OCI-LY7 (cell line): ENCODE measurements around the gene EPB41. TPM values are rescaled to one million over a fixed set of nuclear protein-coding genes. Genes with fewer than 3 reads are reported as not detected.

Experiments used
- BruUV-seq: library from RNA; stranded (reverse); fragments of 400-500 nt; replicated peaks from 2 replicates; lab custom pipeline; 2021; lab: Mats Ljungman, UMichigan
- CTCF ChIA-PET: fragments of 300-600 bp; sonication (Branson Sonifier 250); formaldehyde crosslinking; loops from one replicate; lab custom pipeline; 2022; ENCODE audit warnings: antibody characterized with exemption; ENCODE audit not compliant: unreplicated experiment; lab: Charles Lee
- POLR2A ChIA-PET: fragments of 300-600 bp; sonication (Branson Sonifier 250); formaldehyde crosslinking; loops from one replicate; lab custom pipeline; 2022; ENCODE audit warnings: antibody characterized with exemption; lab: Charles Lee
- DNase-seq: peaks from one replicate; pipeline ENCODE4 v3.0.0-alpha.2; 2015; ENCODE audit warnings: low spot score
- H2AFZ ChIP-seq: fragments of 200-600 bp; sonication (generic), shearing (Covaris generic); 2 replicates; pipeline ENCODE4 v1.6.1; 2014; ENCODE audit warnings: mild to moderate bottlenecking, antibody characterized with exemption, low read length, moderate library complexity
- H3K27ac ChIP-seq: fragments of 200-600 bp; sonication (generic); 2 replicates; pipeline ENCODE4 v1.5.1; 2014; ENCODE audit warnings: mixed run types, low read depth, mild to moderate bottlenecking, moderate library complexity, low read length, inconsistent platforms; ENCODE audit not compliant: poor library complexity, severe bottlenecking
- H3K36me3 ChIP-seq: fragments of 200-600 bp; sonication (generic); 2 replicates; pipeline ENCODE4 v1.6.1; 2014; ENCODE audit warnings: mild to moderate bottlenecking, antibody characterized with exemption, low read length, moderate library complexity, mixed read lengths; ENCODE audit not compliant: insufficient read depth
- H3K4me1 ChIP-seq: fragments of 200-600 bp; sonication (generic); 2 replicates; pipeline ENCODE4 v1.5.1; 2014; ENCODE audit warnings: mild to moderate bottlenecking, low read length; ENCODE audit not compliant: insufficient read depth, poor library complexity, severe bottlenecking
- H3K4me2 ChIP-seq: fragments of 200-600 bp; sonication (generic); 2 replicates; pipeline ENCODE4 v1.6.1; 2014; ENCODE audit warnings: mild to moderate bottlenecking, low read length
- H3K4me3 ChIP-seq: fragments of 200-600 bp; sonication (generic); 2 replicates; pipeline ENCODE4 v1.5.1; 2014; ENCODE audit warnings: mild to moderate bottlenecking, low read depth, low read length; ENCODE audit not compliant: poor library complexity, severe bottlenecking
- H3K79me2 ChIP-seq: fragments of 200-600 bp; sonication (generic); 2 replicates; pipeline ENCODE4 v1.6.1; 2016; ENCODE audit warnings: low read depth, mild to moderate bottlenecking, low read length, moderate library complexity, mixed read lengths; ENCODE audit not compliant: insufficient read depth
- H3K9me2 ChIP-seq: fragments of 200-600 bp; sonication (generic); 2 replicates; pipeline ENCODE4 v1.6.1; 2016; ENCODE audit warnings: mild to moderate bottlenecking, low read length, mixed read lengths; ENCODE audit not compliant: insufficient read depth
- H3K9me3 ChIP-seq: fragments of 200-600 bp; sonication (generic); 2 replicates; pipeline ENCODE4 v1.6.1; 2014; ENCODE audit warnings: mild to moderate bottlenecking, mixed run types, low read length, mixed read lengths
- H4K20me1 ChIP-seq: fragments of 200-600 bp; sonication (generic); 2 replicates; pipeline ENCODE4 v1.6.1; 2014; ENCODE audit warnings: mild to moderate bottlenecking, antibody characterized with exemption, low read length, moderate library complexity, mixed read lengths; ENCODE audit not compliant: insufficient read depth
- CTCF ChIP-seq: fragments of 200-600 bp; sonication (generic); conservative IDR thresholded peaks from 2 replicates; pipeline ENCODE4 v1.5.1; 2014; ENCODE audit warnings: mild to moderate bottlenecking, antibody characterized with exemption, low read length, moderate library complexity, mixed read lengths
- EZH2phosphoT487 ChIP-seq: fragments of 200-600 bp; sonication (generic); IDR thresholded peaks from 2 replicates; pipeline ENCODE4 v1.6.1; 2018; ENCODE audit warnings: low read depth, borderline replicate concordance, mild to moderate bottlenecking, mixed run types, antibody characterized with exemption, low read length, moderate library complexity, mixed read lengths
- intact Hi-C: fragments of 100-400 bp; cut with micrococcal nuclease; formaldehyde crosslinking; loops from one replicate; pipeline ENCODE4 v1.10.0; 2022; ENCODE audit not compliant: unreplicated experiment
- total RNA-seq, 2 experiments: library from RNA; depleted of rRNA in 1 of 2; stranded (reverse); fragments of >200 nt in 1 of 2; shearing (Covaris generic) in 1 of 2; gene quantifications; 2 replicates each; pipeline ENCODE4 v1.2.3, GENCODE V29; 2014 to 2022

Gene EPB41
- total RNA-seq, 2 experiments from 2014 or later = 102 to 103 TPM

GRCh38 chr1:28865997-28866650 lies 48.2 kb upstream of the EPB41 start:
- no peaks in the 10 kb centered on the region for H3K79me2 ChIP-seq
- no peaks in the 10 kb centered on the region for H3K4me1 ChIP-seq
- intact Hi-C loops = no loop called here
- no peaks in the 10 kb centered on the region for H3K9me2 ChIP-seq
- H3K27ac ChIP-seq = no peak overlapping the region
- no peak for TF ChIP-seq CTCF
- TF ChIP-seq EZH2phosphoT487 = no peak
- H3K4me3 ChIP-seq = no peak overlapping the region
- ChIA-PET POLR2A (interaction anchor here (0.6 to 1.1 kb wide), 3 partner anchors 33 to 390 kb away, joined by 3 to 4 read pairs (median 3); no protein-coding TSS in a partner anchor), CTCF (no interaction called here)
- no peaks in the 10 kb centered on the region for H3K36me3 ChIP-seq
- no peak for DNase-seq
- H3K4me2 ChIP-seq = no peak overlapping the region
- H3K9me3 ChIP-seq = no peaks in the 10 kb centered on the region
- H4K20me1 ChIP-seq = no peaks in the 10 kb centered on the region
- BruUV-seq = no TSS peak
- H2AFZ ChIP-seq = no peak overlapping the region

GRCh38 chr1:28867850-28868249 lies 46.5 kb upstream of the EPB41 start:
- Histone ChIP-seq H4K20me1 (no peaks in the 10 kb centered on the region), H3K79me2 (no peaks in the 10 kb centered on the region), H2AFZ (no peak overlapping the region), H3K4me3 (no peak overlapping the region), H3K4me2 (no peak overlapping the region), H3K4me1 (no peaks in the 10 kb centered on the region), H3K27ac (no peak overlapping the region), H3K9me3 (no peaks in the 10 kb centered on the region), H3K36me3 (no peaks in the 10 kb centered on the region), H3K9me2 (no peaks in the 10 kb centered on the region)
- DNase-seq = no peak
- TF ChIP-seq EZH2phosphoT487 (no peak), CTCF (no peak)
- POLR2A ChIA-PET = no interaction called here
- intact Hi-C loops = no loop called here
- no TSS peak for BruUV-seq
- CTCF ChIA-PET = no interaction called here

GRCh38 chr1:28869952-28870351 lies 44.4 kb upstream of the EPB41 start:
- no TSS peak for BruUV-seq
- Histone ChIP-seq H2AFZ (no peak overlapping the region), H3K27ac (no peak overlapping the region), H3K4me2 (no peak overlapping the region), H3K79me2 (no peaks in the 10 kb centered on the region), H3K9me3 (no peaks in the 10 kb centered on the region), H3K36me3 (no peaks in the 10 kb centered on the region), H3K9me2 (no peaks in the 10 kb centered on the region), H4K20me1 (no peaks in the 10 kb centered on the region), H3K4me1 (no peaks in the 10 kb centered on the region), H3K4me3 (no peak overlapping the region)
- CTCF ChIA-PET = no interaction called here
- TF ChIP-seq EZH2phosphoT487 (no peak), CTCF (no peak)
- POLR2A ChIA-PET = interaction anchor here (0.7 kb wide), 1 partner anchor 23 kb away, joined by 3 read pairs; no protein-coding TSS in a partner anchor
- no peak for DNase-seq
- intact Hi-C loops = no loop called here
